GM13977 (cell line): ENCODE results near the gene NFIL3.
"Not testable (repeated sequence)": the region's sequence is repeated elsewhere in the genome, so short reads cannot be mapped to it uniquely, and the experiment has no call there.

Experiments used
- DNase-seq: peaks from one replicate; pipeline ENCODE4 v3.0.0; 2012; ENCODE audit warnings: low spot score
- CTCF ChIP-seq: IDR thresholded peaks from 2 replicates; pipeline ENCODE4 v1.5.1; 2012; ENCODE audit warnings: mild to moderate bottlenecking, control low read depth; ENCODE audit not compliant: insufficient read depth; ENCODE audit errors: extremely low read depth, missing control alignments
- in situ Hi-C: fragments of 300-500 bp; cut with MboI; formaldehyde crosslinking; loops from one replicate; pipeline ENCODE4 v1.12.0; 2022; ENCODE audit warnings: low sequenced_read_pairs, low pct_unique_long_range_greater_than_20kb, mixed read lengths, inconsistent platforms; ENCODE audit not compliant: unreplicated experiment

NFIL3 gene, protein sequence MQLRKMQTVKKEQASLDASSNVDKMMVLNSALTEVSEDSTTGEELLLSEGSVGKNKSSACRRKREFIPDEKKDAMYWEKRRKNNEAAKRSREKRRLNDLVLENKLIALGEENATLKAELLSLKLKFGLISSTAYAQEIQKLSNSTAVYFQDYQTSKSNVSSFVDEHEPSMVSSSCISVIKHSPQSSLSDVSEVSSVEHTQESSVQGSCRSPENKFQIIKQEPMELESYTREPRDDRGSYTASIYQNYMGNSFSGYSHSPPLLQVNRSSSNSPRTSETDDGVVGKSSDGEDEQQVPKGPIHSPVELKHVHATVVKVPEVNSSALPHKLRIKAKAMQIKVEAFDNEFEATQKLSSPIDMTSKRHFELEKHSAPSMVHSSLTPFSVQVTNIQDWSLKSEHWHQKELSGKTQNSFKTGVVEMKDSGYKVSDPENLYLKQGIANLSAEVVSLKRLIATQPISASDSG

GRCh38 chr9:91423785-91424402, at the start of gene NFIL3:
Gene NFIL3, minus strand, starts transcription at chr9:91423832. Its CDS starts 13,098 bp downstream, at chr9:91410734.
- DNase-seq, result peak; percentile 94
- in situ Hi-C loops, result no loop called here
- no peak for TF ChIP-seq CTCF

- in situ Hi-C loops, DNase-seq: not testable (repeated sequence)
Observed at GRCh38 chr9:91471524-91471923, 47.9 kb upstream of the NFIL3 start.

- DNase-seq, result no peak
- no peak for TF ChIP-seq CTCF
- in situ Hi-C loops, result no loop called here
Observed at GRCh38 chr9:91465420-91465819, 41.8 kb upstream of the NFIL3 start.

- in situ Hi-C loops, result no loop called here
- no peak for DNase-seq
- no peak for TF ChIP-seq CTCF
Observed at GRCh38 chr9:91458906-91459305, 35.3 kb upstream of the NFIL3 start.

DNA sequence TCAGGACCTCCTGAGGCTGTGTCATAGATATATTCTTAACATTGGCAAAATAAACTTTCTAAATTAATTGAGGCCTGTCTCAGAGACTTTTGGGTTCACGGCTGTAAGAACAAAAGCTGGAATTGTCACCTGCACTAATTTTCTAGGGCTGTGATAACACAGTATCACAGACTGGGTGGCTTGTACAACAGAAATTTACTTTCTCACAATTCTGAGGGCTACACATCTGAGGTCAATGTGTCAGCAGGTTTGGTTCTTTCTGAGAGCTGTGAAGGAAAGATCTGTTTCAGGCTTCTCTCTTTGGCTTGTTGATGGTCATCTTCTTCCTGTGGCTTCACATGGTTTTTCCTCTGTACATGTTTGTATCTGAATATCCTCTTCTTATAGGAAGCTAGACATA, 29.2 kb upstream of the NFIL3 start:
- no peak for TF ChIP-seq CTCF
- in situ Hi-C loops, result no loop called here
- DNase-seq, result no peak

GRCh38 chr9:91451431-91452270, 28.0 kb upstream of the NFIL3 start:
- TF ChIP-seq CTCF, result no peak
- in situ Hi-C loops, result no loop called here
- no peak for DNase-seq
